A673 (cell line): ENCODE data around the gene THAP4.

Experiments used
- EZH2 ChIP-seq: fragments of 200-600 bp; sonication (generic); IDR thresholded peaks from 2 replicates; pipeline ENCODE4 v1.6.1; 2017; ENCODE audit warnings: borderline replicate concordance, low read depth, mild to moderate bottlenecking, mixed read lengths, antibody characterized with exemption, low read length; ENCODE audit not compliant: poor library complexity, severe bottlenecking
- TF ChIP-seq, protein P1 (sequence below): fragments of 300-800, 200-600 bp; sonication (generic); conservative IDR thresholded peaks from 2 replicates; pipeline ENCODE4 v1.5.1; 2017; ENCODE audit warnings: low read depth, mild to moderate bottlenecking, antibody characterized with exemption, low read length, moderate library complexity, mixed read lengths

DNA sequence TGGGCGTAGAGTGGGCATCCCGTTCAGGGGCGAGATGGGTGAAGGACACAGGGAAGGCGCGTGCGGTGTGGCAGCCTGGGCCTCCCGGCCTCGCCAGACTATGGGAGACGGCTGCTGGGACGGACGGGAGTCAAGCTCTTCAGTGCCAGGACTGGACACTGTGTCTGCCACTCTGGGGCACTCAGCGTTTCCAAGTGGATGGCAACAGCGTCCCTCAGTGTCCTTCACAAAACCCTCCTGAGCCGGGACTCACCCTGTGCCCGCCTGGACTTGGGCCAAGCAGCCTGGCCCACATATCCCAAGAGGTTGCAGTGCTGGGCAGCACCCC, 94.7 kb downstream of the THAP4 start:
- TF ChIP-seq, protein P1, sequence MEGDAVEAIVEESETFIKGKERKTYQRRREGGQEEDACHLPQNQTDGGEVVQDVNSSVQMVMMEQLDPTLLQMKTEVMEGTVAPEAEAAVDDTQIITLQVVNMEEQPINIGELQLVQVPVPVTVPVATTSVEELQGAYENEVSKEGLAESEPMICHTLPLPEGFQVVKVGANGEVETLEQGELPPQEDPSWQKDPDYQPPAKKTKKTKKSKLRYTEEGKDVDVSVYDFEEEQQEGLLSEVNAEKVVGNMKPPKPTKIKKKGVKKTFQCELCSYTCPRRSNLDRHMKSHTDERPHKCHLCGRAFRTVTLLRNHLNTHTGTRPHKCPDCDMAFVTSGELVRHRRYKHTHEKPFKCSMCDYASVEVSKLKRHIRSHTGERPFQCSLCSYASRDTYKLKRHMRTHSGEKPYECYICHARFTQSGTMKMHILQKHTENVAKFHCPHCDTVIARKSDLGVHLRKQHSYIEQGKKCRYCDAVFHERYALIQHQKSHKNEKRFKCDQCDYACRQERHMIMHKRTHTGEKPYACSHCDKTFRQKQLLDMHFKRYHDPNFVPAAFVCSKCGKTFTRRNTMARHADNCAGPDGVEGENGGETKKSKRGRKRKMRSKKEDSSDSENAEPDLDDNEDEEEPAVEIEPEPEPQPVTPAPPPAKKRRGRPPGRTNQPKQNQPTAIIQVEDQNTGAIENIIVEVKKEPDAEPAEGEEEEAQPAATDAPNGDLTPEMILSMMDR: no peak
- TF ChIP-seq EZH2: no peak
